Neural cell (in vitro differentiated cells): ENCODE results near the gene ARID1B. TPM values are rescaled to one million over a fixed set of nuclear protein-coding genes. Genes with fewer than 3 reads are reported as not detected.

ENCODE experiments used
- H2AFZ ChIP-seq: fragments of 200-600, 300-800 bp; sonication (generic), shearing (Covaris generic); 2 replicates; pipeline ENCODE4 v1.6.0; 2014; ENCODE audit warnings: low read depth, mild to moderate bottlenecking, antibody characterized with exemption, low read length, moderate library complexity
- H3F3A ChIP-seq: fragments of 200-600 bp; shearing (Covaris generic); 2 replicates; pipeline ENCODE4 v1.6.1; 2016; ENCODE audit warnings: mild to moderate bottlenecking, moderate library complexity, mixed read lengths, antibody characterized with exemption, low read length; ENCODE audit not compliant: insufficient read depth, poor library complexity, severe bottlenecking
- H3K27ac ChIP-seq: fragments of 200-600, 300-800 bp; sonication (generic), shearing (Covaris generic); 2 replicates; pipeline ENCODE4 v1.5.1; 2014; ENCODE audit warnings: mild to moderate bottlenecking, low read length, moderate library complexity
- H3K27me3 ChIP-seq: fragments of 300-800, 200-600 bp; sonication (generic), shearing (Covaris generic); 2 replicates; pipeline ENCODE4 v1.6.0; 2014; ENCODE audit warnings: mild to moderate bottlenecking, low read depth, low read length, moderate library complexity; ENCODE audit not compliant: insufficient read depth
- H3K36me3 ChIP-seq: fragments of 300-800, 200-600 bp; sonication (generic), shearing (Covaris generic); 2 replicates; pipeline ENCODE4 v1.5.1; 2014; ENCODE audit warnings: mild to moderate bottlenecking, antibody characterized with exemption, low read length, moderate library complexity; ENCODE audit not compliant: insufficient read depth
- H3K4me2 ChIP-seq: fragments of 300-800, 200-600 bp; sonication (generic), shearing (Covaris generic); 2 replicates; pipeline ENCODE4 v1.6.0; 2014; ENCODE audit warnings: mild to moderate bottlenecking, low read length
- H3K4me3 ChIP-seq: fragments of 300-800, 200-600 bp; sonication (generic), shearing (Covaris generic); 2 replicates; pipeline ENCODE4 v1.5.1; 2014; ENCODE audit warnings: mild to moderate bottlenecking, low read length, moderate library complexity
- H3K79me2 ChIP-seq: fragments of 200-600 bp; shearing (Covaris generic); replicated peaks from 2 replicates; pipeline ENCODE4 v1.6.0; 2014; ENCODE audit warnings: mild to moderate bottlenecking, low read length, moderate library complexity; ENCODE audit not compliant: insufficient read depth
- H3K9ac ChIP-seq: fragments of 300-800, 200-600 bp; sonication (generic), shearing (Covaris generic); 2 replicates; pipeline ENCODE4 v1.6.1; 2016; ENCODE audit warnings: mild to moderate bottlenecking, low read length, mixed read lengths
- H3K9me2 ChIP-seq: fragments of 200-600 bp; shearing (Covaris generic); 2 replicates; pipeline ENCODE4 v1.6.1; 2016; ENCODE audit warnings: mild to moderate bottlenecking, low read length, mixed read lengths; ENCODE audit not compliant: insufficient read depth
- H3K9me3 ChIP-seq: fragments of 200-600, 300-800 bp; sonication (generic), shearing (Covaris generic); 2 replicates; pipeline ENCODE4 v1.6.1; 2016; ENCODE audit warnings: mild to moderate bottlenecking, mixed run types, low read length, moderate library complexity, mixed read lengths
- H4K20me1 ChIP-seq: fragments of 200-600 bp; shearing (Covaris generic); 2 replicates; pipeline ENCODE4 v1.6.1; 2016; ENCODE audit warnings: mild to moderate bottlenecking, mixed run types; ENCODE audit not compliant: insufficient read depth
- EP300 ChIP-seq: fragments of 450-650 bp; conservative IDR thresholded peaks from 2 replicates; pipeline ENCODE4 v1.6.1; 2014; ENCODE audit warnings: antibody characterized with exemption, mild to moderate bottlenecking, moderate library complexity; ENCODE audit not compliant: poor library complexity, severe bottlenecking
- EZH2 ChIP-seq: fragments of 200-600, 300-800 bp; shearing (Covaris generic), sonication (generic); IDR thresholded peaks from 2 replicates; pipeline ENCODE4 v1.6.1; 2014; ENCODE audit warnings: antibody characterized with exemption, low read length, borderline replicate concordance, mild to moderate bottlenecking; ENCODE audit not compliant: insufficient read depth, poor library complexity, severe bottlenecking
- MXI1 ChIP-seq: fragments of 450-650 bp; conservative IDR thresholded peaks from 2 replicates; pipeline ENCODE4 v1.6.1; 2014; ENCODE audit warnings: antibody characterized with exemption, mild to moderate bottlenecking; ENCODE audit not compliant: poor library complexity, severe bottlenecking
- POLR2AphosphoS5 ChIP-seq: IDR thresholded peaks from 2 replicates; pipeline ENCODE4 v1.6.1; 2012
- RAD21 ChIP-seq: fragments of 450-650 bp; conservative IDR thresholded peaks from 2 replicates; pipeline ENCODE4 v1.6.1; 2014; ENCODE audit warnings: antibody characterized with exemption, mild to moderate bottlenecking, moderate library complexity
- REST ChIP-seq: IDR thresholded peaks from 2 replicates; pipeline ENCODE4 v1.6.1; 2012; ENCODE audit warnings: borderline replicate concordance
- SMC3 ChIP-seq: fragments of 450-650 bp; conservative IDR thresholded peaks from 2 replicates; pipeline ENCODE4 v1.6.1; 2014; ENCODE audit warnings: antibody characterized with exemption, mild to moderate bottlenecking, moderate library complexity; ENCODE audit not compliant: poor library complexity
- TAF1 ChIP-seq: IDR thresholded peaks from 2 replicates; pipeline ENCODE4 v1.6.1; 2012; ENCODE audit warnings: low read depth
- polyA plus RNA-seq: library from polyadenylated mRNA; depleted of rRNA; stranded (reverse); fragments of >200 nt; gene quantifications from 2 replicates; pipeline ENCODE4 v1.2.3, GENCODE V29; 2014
- TF ChIP-seq, protein P1 (sequence below): fragments of 450-650 bp; IDR thresholded peaks from 2 replicates; pipeline ENCODE4 v1.5.1; 2014; ENCODE audit warnings: antibody characterized with exemption, mild to moderate bottlenecking, moderate library complexity; ENCODE audit not compliant: poor library complexity, severe bottlenecking

Gene ARID1B
- polyA plus RNA-seq, 1 donor from 2014 or later: 35.0 TPM

DNA sequence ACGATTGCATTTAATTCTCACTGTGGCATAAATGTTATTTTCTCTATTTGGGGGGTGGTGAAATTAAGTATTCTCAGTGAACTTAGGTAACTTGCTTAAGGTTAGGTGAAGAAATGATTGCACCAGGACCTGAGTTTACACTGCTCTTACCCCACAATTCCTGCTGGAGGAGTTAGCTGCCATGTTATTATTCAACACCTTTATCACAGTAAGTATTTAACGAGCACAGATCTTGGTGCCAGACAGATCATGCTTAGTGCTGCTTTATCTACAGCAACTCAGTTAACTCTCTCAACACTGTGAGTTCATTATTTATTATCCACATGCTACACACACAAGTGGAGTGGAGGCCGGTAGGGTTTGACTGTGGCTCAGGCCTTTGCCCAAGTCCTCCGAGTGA is 296.4 kb downstream of the ARID1B start:
- Histone ChIP-seq H2AFZ (no peak overlapping the region), H4K20me1 (no peaks in the 10 kb centered on the region), H3K27me3 (no peaks in the 10 kb centered on the region), H3K9ac (no peak overlapping the region), H3F3A (peaks cover 12% of the 10 kb centered on the region), H3K27ac (no peak overlapping the region), H3K4me2 (no peak overlapping the region), H3K79me2 (peaks cover 16% of the 10 kb centered on the region), H3K36me3 (no peaks in the 10 kb centered on the region), H3K4me3 (no peak overlapping the region), H3K9me3 (no peaks in the 10 kb centered on the region), H3K9me2 (no peaks in the 10 kb centered on the region)
- TF ChIP-seq REST (no peak), SMC3 (no peak), POLR2AphosphoS5 (no peak), EP300 (no peak), MXI1 (no peak), RAD21 (no peak), EZH2 (no peak)

DNA sequence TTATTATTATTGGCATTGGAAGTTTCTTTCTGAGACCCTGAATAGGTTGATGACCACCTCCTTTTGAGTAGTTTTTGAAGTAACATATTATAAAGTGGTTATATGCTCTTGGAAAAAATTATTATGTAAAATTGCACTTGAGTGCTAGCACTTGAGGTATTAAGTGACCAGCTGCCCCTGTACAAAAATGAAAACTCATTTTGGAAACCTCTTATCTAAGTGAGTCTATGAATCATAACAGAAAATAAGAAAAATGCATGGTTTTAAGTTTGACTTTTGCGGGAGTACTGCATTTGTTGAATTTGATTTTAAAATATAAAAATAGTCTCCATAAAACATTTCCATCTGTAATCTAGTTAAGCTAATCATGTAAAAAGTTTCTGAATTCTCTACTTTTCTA is 297.8 kb downstream of the ARID1B start:
- Histone ChIP-seq H3K9me3 (no peaks in the 10 kb centered on the region), H3K4me2 (no peak overlapping the region), H3K27me3 (no peaks in the 10 kb centered on the region), H3K36me3 (no peaks in the 10 kb centered on the region), H2AFZ (no peak overlapping the region), H3K27ac (no peak overlapping the region), H3K9ac (no peak overlapping the region), H3K9me2 (no peaks in the 10 kb centered on the region), H3F3A (peaks cover 12% of the 10 kb centered on the region), H4K20me1 (no peaks in the 10 kb centered on the region), H3K79me2 (peaks cover 18% of the 10 kb centered on the region), H3K4me3 (no peak overlapping the region)
- TF ChIP-seq MXI1 (no peak), POLR2AphosphoS5 (no peak), EZH2 (no peak), SMC3 (no peak), RAD21 (no peak), EP300 (no peak), REST (no peak), TAF1 (no peak)
- TF ChIP-seq, protein P1, sequence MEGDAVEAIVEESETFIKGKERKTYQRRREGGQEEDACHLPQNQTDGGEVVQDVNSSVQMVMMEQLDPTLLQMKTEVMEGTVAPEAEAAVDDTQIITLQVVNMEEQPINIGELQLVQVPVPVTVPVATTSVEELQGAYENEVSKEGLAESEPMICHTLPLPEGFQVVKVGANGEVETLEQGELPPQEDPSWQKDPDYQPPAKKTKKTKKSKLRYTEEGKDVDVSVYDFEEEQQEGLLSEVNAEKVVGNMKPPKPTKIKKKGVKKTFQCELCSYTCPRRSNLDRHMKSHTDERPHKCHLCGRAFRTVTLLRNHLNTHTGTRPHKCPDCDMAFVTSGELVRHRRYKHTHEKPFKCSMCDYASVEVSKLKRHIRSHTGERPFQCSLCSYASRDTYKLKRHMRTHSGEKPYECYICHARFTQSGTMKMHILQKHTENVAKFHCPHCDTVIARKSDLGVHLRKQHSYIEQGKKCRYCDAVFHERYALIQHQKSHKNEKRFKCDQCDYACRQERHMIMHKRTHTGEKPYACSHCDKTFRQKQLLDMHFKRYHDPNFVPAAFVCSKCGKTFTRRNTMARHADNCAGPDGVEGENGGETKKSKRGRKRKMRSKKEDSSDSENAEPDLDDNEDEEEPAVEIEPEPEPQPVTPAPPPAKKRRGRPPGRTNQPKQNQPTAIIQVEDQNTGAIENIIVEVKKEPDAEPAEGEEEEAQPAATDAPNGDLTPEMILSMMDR: no peak
